ENCODE data around the gene SZT2. TPM values are rescaled to one million over a fixed set of nuclear protein-coding genes. Genes with fewer than 3 reads are reported as not detected.

Gene SZT2
- total and polyA plus RNA-seq, 2 of the 13 experiments (the other 11 are each of a cell fraction or from before 2014, with no cell fraction given), result 8.0 to 8.8 TPM

GRCh38 chr1:43465505-43466067 lies 75.9 kb downstream of the SZT2 start (continued):
- no peak for TF ChIP-seq DZIP1 (CRISPR knock-in tag; IDR thresholded peaks at IDR 0.05)
- no peak for TF ChIP-seq HDAC6 (IDR thresholded peaks at IDR 0.05; ENCODE audit: low read depth, low read length)
- no peak for TF ChIP-seq ZNF737 (CRISPR knock-in tag; IDR thresholded peaks at IDR 0.05; ENCODE audit: borderline replicate concordance)
- TF ChIP-seq HOXD1 (CRISPR knock-in tag; IDR thresholded peaks at IDR 0.05), result no peak
- TF ChIP-seq ZNF275 (CRISPR knock-in tag; IDR thresholded peaks at IDR 0.05; ENCODE audit: borderline replicate concordance), result no peak
- TF ChIP-seq ELF3 (CRISPR knock-in tag; IDR thresholded peaks at IDR 0.05), result peak; percentile 45
- TF ChIP-seq ZNF33A (CRISPR knock-in tag; IDR thresholded peaks at IDR 0.05; ENCODE audit: borderline replicate concordance), result no peak
- TF ChIP-seq FOXP4 (CRISPR knock-in tag; IDR thresholded peaks at IDR 0.05), result peak; percentile 26; the same call in 1 of the 2 replicates
- no peak for TF ChIP-seq HNRNPLL (IDR thresholded peaks at IDR 0.05; ENCODE audit: low read depth, low read length, poor library complexity, severe bottlenecking)
- TF ChIP-seq, protein P1, sequence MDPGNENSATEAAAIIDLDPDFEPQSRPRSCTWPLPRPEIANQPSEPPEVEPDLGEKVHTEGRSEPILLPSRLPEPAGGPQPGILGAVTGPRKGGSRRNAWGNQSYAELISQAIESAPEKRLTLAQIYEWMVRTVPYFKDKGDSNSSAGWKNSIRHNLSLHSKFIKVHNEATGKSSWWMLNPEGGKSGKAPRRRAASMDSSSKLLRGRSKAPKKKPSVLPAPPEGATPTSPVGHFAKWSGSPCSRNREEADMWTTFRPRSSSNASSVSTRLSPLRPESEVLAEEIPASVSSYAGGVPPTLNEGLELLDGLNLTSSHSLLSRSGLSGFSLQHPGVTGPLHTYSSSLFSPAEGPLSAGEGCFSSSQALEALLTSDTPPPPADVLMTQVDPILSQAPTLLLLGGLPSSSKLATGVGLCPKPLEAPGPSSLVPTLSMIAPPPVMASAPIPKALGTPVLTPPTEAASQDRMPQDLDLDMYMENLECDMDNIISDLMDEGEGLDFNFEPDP (CRISPR knock-in tag; conservative IDR thresholded peaks at IDR 0.05), result no peak
- 0 out of 2 replicates have a peak, but pooled peaks have one; percentile 26 for TF ChIP-seq FOXO1 (CRISPR knock-in tag; IDR thresholded peaks at IDR 0.05)
- no peak for TF ChIP-seq SMAD9 (CRISPR knock-in tag; IDR thresholded peaks at IDR 0.05)
- no peak for TF ChIP-seq NFIC (IDR thresholded peaks at IDR 0.05; ENCODE audit: low read length)
- no peak for TF ChIP-seq SIX4 (CRISPR knock-in tag; IDR thresholded peaks at IDR 0.05)
- TF ChIP-seq, protein P2, sequence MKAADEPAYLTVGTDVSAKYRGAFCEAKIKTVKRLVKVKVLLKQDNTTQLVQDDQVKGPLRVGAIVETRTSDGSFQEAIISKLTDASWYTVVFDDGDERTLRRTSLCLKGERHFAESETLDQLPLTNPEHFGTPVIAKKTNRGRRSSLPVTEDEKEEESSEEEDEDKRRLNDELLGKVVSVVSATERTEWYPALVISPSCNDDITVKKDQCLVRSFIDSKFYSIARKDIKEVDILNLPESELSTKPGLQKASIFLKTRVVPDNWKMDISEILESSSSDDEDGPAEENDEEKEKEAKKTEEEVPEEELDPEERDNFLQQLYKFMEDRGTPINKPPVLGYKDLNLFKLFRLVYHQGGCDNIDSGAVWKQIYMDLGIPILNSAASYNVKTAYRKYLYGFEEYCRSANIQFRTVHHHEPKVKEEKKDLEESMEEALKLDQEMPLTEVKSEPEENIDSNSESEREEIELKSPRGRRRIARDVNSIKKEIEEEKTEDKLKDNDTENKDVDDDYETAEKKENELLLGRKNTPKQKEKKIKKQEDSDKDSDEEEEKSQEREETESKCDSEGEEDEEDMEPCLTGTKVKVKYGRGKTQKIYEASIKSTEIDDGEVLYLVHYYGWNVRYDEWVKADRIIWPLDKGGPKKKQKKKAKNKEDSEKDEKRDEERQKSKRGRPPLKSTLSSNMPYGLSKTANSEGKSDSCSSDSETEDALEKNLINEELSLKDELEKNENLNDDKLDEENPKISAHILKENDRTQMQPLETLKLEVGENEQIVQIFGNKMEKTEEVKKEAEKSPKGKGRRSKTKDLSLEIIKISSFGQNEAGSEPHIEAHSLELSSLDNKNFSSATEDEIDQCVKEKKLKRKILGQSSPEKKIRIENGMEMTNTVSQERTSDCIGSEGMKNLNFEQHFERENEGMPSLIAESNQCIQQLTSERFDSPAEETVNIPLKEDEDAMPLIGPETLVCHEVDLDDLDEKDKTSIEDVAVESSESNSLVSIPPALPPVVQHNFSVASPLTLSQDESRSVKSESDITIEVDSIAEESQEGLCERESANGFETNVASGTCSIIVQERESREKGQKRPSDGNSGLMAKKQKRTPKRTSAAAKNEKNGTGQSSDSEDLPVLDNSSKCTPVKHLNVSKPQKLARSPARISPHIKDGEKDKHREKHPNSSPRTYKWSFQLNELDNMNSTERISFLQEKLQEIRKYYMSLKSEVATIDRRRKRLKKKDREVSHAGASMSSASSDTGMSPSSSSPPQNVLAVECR (CRISPR knock-in tag; IDR thresholded peaks at IDR 0.05; ENCODE audit: borderline replicate concordance), result no peak
- TF ChIP-seq ZFYVE20 (CRISPR knock-in tag; IDR thresholded peaks at IDR 0.05; ENCODE audit: borderline replicate concordance, low read depth), result no peak
- peak; percentile 26; the same call in 1 of the 2 replicates for TF ChIP-seq ZFY (CRISPR knock-in tag; IDR thresholded peaks at IDR 0.05)
